Kidney (tissue), 14 donors: ENCODE measurements around the gene SYNE3. TPM values are rescaled to one million over a fixed set of nuclear protein-coding genes. Genes with fewer than 3 reads are reported as not detected.

Experiments used
- DNase-seq, 5 donors: peaks; one replicate each; pipeline ENCODE4 v3.0.0-alpha.2; 2013 to 2020
- FAIRE-seq: peaks from 2 replicates; lab custom pipeline; 2012; peaks lifted over from hg19 to GRCh38; lab: Jason Lieb, UNC
- H3K27ac ChIP-seq, 2 donors: one replicate each; pipeline ENCODE4 v1.7.0; 2013; ENCODE audit warnings: low read depth in 2 of 2, low read length in 2 of 2, inconsistent platforms in 1 of 2
- H3K27me3 ChIP-seq: one replicate; pipeline ENCODE4 v1.7.1; 2013; ENCODE audit warnings: low read length, inconsistent platforms; ENCODE audit not compliant: control insufficient read depth, insufficient read depth
- H3K36me3 ChIP-seq, 3 donors: one replicate each; pipeline versions ENCODE4 v1.7.0 to v1.7.1; 2013; ENCODE audit warnings: low read length in 3 of 3, control low read depth in 1 of 3, inconsistent platforms in 1 of 3; ENCODE audit not compliant: insufficient read depth in 3 of 3, control insufficient read depth in 2 of 3
- H3K4me1 ChIP-seq, 3 donors: one replicate each; pipeline versions ENCODE4 v1.7.0 to v1.7.1; 2013; ENCODE audit warnings: low read length in 3 of 3, inconsistent platforms in 1 of 3, low read depth in 1 of 3; ENCODE audit not compliant: control insufficient read depth in 2 of 3, insufficient read depth in 2 of 3
- H3K4me3 ChIP-seq, 3 donors: one replicate each; pipeline versions ENCODE4 v1.7.0 to v1.8.1; 2013; ENCODE audit warnings: low read length in 3 of 3, control low read depth in 1 of 3, inconsistent platforms in 1 of 3
- H3K9ac ChIP-seq, 3 donors: one replicate each; pipeline versions ENCODE4 v1.7.0 to v1.7.1; 2013; ENCODE audit warnings: low read length in 3 of 3, control low read depth in 1 of 3, inconsistent platforms in 1 of 3
- H3K9me3 ChIP-seq, 3 donors: one replicate each; pipeline versions ENCODE4 v1.7.0 to v1.7.1; 2013; ENCODE audit warnings: low read length in 3 of 3, control low read depth in 1 of 3, inconsistent platforms in 1 of 3; ENCODE audit not compliant: control insufficient read depth in 2 of 3, insufficient read depth in 1 of 3
- CTCF ChIP-seq: IDR thresholded peaks from 3 replicates; pipeline ENCODE4 v1.5.1; 2012; ENCODE audit warnings: mild to moderate bottlenecking, moderate library complexity, borderline replicate concordance; ENCODE audit not compliant: insufficient read depth; ENCODE audit errors: extremely low read depth
- intact Hi-C: fragments of 100-400 bp; cut with DNase I; formaldehyde crosslinking; loops from one replicate; pipeline ENCODE4 v1.11.1; 2022
- polyA plus RNA-seq: library from polyadenylated mRNA; stranded (reverse); fragments of 350-450 nt; fragmentation: Illumina TruSeq; extraction: RNeasy Lipid Tissue Mini Kit (QIAGEN cat#74804); gene quantifications from one replicate; pipeline ENCODE4 v1.2.3, GENCODE V29; 2014; ENCODE audit warnings: low read depth, low replicate concordance; ENCODE audit not compliant: insufficient read depth
- total RNA-seq: library from RNA; stranded (reverse); fragmentation: NEBNext Ultra II Directional; extraction: Animal tissue kit (Norgen Biotek cat#: 25700); gene quantifications from one replicate; pipeline ENCODE4 v1.2.1, GENCODE V29; 2021
- donor health status: control.
- donor health status: control.
- donor health status: control.
- donor health status: control.
- donor health status: control.
- donor health status: DM: yes; HTN: yes; CAD: no.
- donor health status: Normal renal cell carcinoma (clear cell type).

SYNE3 gene
- total and polyA plus RNA-seq, 2 donors from 2014 or later: 0.54 to 18.5 TPM

GRCh38 chr14:95504135-95505029 is 12.1 kb downstream of the SYNE3 start:
- no peak overlapping the region for H3K4me3 ChIP-seq
- intact Hi-C loops: no loop called here
- H3K27ac ChIP-seq: no peak overlapping the region
- no peak for TF ChIP-seq CTCF
- H3K27me3 ChIP-seq: no peaks in the 10 kb centered on the region
- no peak overlapping the region for H3K9ac ChIP-seq
- no peaks in the 10 kb centered on the region for H3K9me3 ChIP-seq
- H3K36me3 ChIP-seq: no peaks in the 10 kb centered on the region
- FAIRE-seq (no peak), DNase-seq (no peak)
- H3K4me1 ChIP-seq: peaks cover 0 to 10% (median 0%) of the 10 kb centered on the region in 3 donors

GRCh38 chr14:95503365-95504134 is 12.9 kb downstream of the SYNE3 start:
- DNase-seq: no peak
- Histone ChIP-seq H3K9me3 (no peaks in the 10 kb centered on the region), H3K27me3 (no peaks in the 10 kb centered on the region), H3K9ac (no peak overlapping the region), H3K27ac (no peak overlapping the region), H3K4me1 (peaks cover 0 to 13% (median 0%) of the 10 kb centered on the region in 3 donors), H3K4me3 (no peak overlapping the region), H3K36me3 (no peaks in the 10 kb centered on the region)
- intact Hi-C loops: no loop called here
- no peak for FAIRE-seq
- no peak for TF ChIP-seq CTCF

- Histone ChIP-seq H3K27ac (no peak overlapping the region), H3K4me3 (no peak overlapping the region)
Observed at GRCh38 chr14:95502381-95502950, 14.0 kb downstream of the SYNE3 start.

More at GRCh38 chr14:95502381-95502950, 14.0 kb downstream of the SYNE3 start:
- DNase-seq: no peak
- H3K9ac ChIP-seq: no peak overlapping the region
- H3K36me3 ChIP-seq: no peaks in the 10 kb centered on the region
- no peak for FAIRE-seq
- no peaks in the 10 kb centered on the region for H3K9me3 ChIP-seq
- H3K27me3 ChIP-seq: no peaks in the 10 kb centered on the region
- intact Hi-C loops: no loop called here
- peaks cover 0 to 13% (median 2%) of the 10 kb centered on the region in 3 donors for H3K4me1 ChIP-seq
- TF ChIP-seq CTCF: no peak
